Immature natural killer cell (primary cell): ENCODE results near the gene RCOR1. TPM values are rescaled to one million over a fixed set of nuclear protein-coding genes. Genes with fewer than 3 reads are reported as not detected.

ENCODE experiments used
- DNase-seq, 3 donors: peaks; one replicate each; pipeline ENCODE4 v3.0.0; 2022; ENCODE audit warnings: mixed read lengths in 1 of 3
- H3K27ac Mint-ChIP-seq, 6 donors: one replicate each; pipeline ENCODE4 v1.8.0; 2020; ENCODE audit warnings: mixed read lengths in 6 of 6, mild to moderate bottlenecking in 5 of 6, inconsistent platforms in 4 of 6, moderate library complexity in 3 of 6
- H3K27me3 Mint-ChIP-seq, 3 donors: one replicate each; pipeline ENCODE4 v1.8.0; 2020 to 2021; ENCODE audit warnings: low read depth in 3 of 3, mild to moderate bottlenecking in 3 of 3, mixed read lengths in 3 of 3, moderate library complexity in 3 of 3, inconsistent platforms in 1 of 3
- H3K36me3 Mint-ChIP-seq, 3 donors: one replicate each; pipeline ENCODE4 v1.8.0; 2020; ENCODE audit warnings: mixed read lengths in 3 of 3, inconsistent platforms in 2 of 3, mild to moderate bottlenecking in 2 of 3
- H3K4me1 Mint-ChIP-seq, 2 donors: one replicate each; pipeline ENCODE4 v1.8.0; 2020; ENCODE audit warnings: inconsistent platforms in 2 of 2, mild to moderate bottlenecking in 2 of 2, mixed read lengths in 2 of 2, moderate library complexity in 1 of 2
- H3K4me3 Mint-ChIP-seq, 5 donors: one replicate each; pipeline ENCODE4 v1.8.0; 2020; ENCODE audit warnings: mild to moderate bottlenecking in 5 of 5, mixed read lengths in 5 of 5, inconsistent platforms in 3 of 5, moderate library complexity in 3 of 5
- H3K9me3 Mint-ChIP-seq, 6 donors: one replicate each; pipeline ENCODE4 v1.8.0; 2020; ENCODE audit warnings: mild to moderate bottlenecking in 6 of 6, mixed read lengths in 6 of 6, inconsistent platforms in 4 of 6, moderate library complexity in 3 of 6
- polyA plus RNA-seq, 3 donors: library from polyadenylated mRNA; unstranded; fragments of 300-500 nt; fragmentation: Illumina TruSeq; gene quantifications; one replicate each; pipeline ENCODE4 v1.2.3, GENCODE V29; 2021

RCOR1 gene
- polyA plus RNA-seq, 3 donors from 2014 or later = 0.23 to 0.63 (median 0.24) TPM

GRCh38 chr14:102668291-102668873 lies 75.9 kb downstream of the RCOR1 start:
- H3K36me3 Mint-ChIP-seq = peaks cover 6 to 8% (median 7%) of the 10 kb centered on the region in 3 donors
- no peaks in the 10 kb centered on the region for H3K27me3 Mint-ChIP-seq

GRCh38 chr14:102671410-102671809 lies 79.0 kb downstream of the RCOR1 start:
- no peak overlapping the region for H3K4me3 Mint-ChIP-seq
- peaks cover 6 to 31% of the 10 kb centered on the region in 2 donors for H3K4me1 Mint-ChIP-seq
- no peak for DNase-seq
- peaks cover 0 to 3% (median 0%) of the 10 kb centered on the region in 6 donors for H3K9me3 Mint-ChIP-seq
- peaks cover 8 to 11% (median 11%) of the 10 kb centered on the region in 3 donors for H3K36me3 Mint-ChIP-seq
- no peak overlapping the region for H3K27ac Mint-ChIP-seq
- H3K27me3 Mint-ChIP-seq = no peaks in the 10 kb centered on the region

More at GRCh38 chr14:102668291-102668873, 75.9 kb downstream of the RCOR1 start:
- peaks cover 0 to 3% (median 0%) of the 10 kb centered on the region in 6 donors for H3K9me3 Mint-ChIP-seq
- no peak for DNase-seq
- no peak overlapping the region for H3K27ac Mint-ChIP-seq
- peaks cover 2 to 22% of the 10 kb centered on the region in 2 donors for H3K4me1 Mint-ChIP-seq
- H3K4me3 Mint-ChIP-seq = no peak overlapping the region

GRCh38 chr14:102672410-102672960 lies 80.0 kb downstream of the RCOR1 start:
- H3K9me3 Mint-ChIP-seq = peaks cover 0 to 3% (median 0%) of the 10 kb centered on the region in 6 donors
- H3K27ac Mint-ChIP-seq = no peak overlapping the region
- no peak overlapping the region for H3K4me3 Mint-ChIP-seq
- DNase-seq = no peak
- peaks cover 6 to 30% of the 10 kb centered on the region in 2 donors for H3K4me1 Mint-ChIP-seq
- no peaks in the 10 kb centered on the region for H3K27me3 Mint-ChIP-seq
- H3K36me3 Mint-ChIP-seq = peaks cover 8 to 11% (median 11%) of the 10 kb centered on the region in 3 donors

- peaks cover 3 to 16% of the 10 kb centered on the region in 2 donors for H3K4me1 Mint-ChIP-seq
- H3K9me3 Mint-ChIP-seq = peaks cover 0 to 3% (median 0%) of the 10 kb centered on the region in 6 donors
- H3K27me3 Mint-ChIP-seq = no peaks in the 10 kb centered on the region
- no peak overlapping the region for H3K4me3 Mint-ChIP-seq
- peaks cover 8 to 11% (median 11%) of the 10 kb centered on the region in 3 donors for H3K36me3 Mint-ChIP-seq
- no peak overlapping the region for H3K27ac Mint-ChIP-seq
- DNase-seq = no peak
Observed at GRCh38 chr14:102675396-102675795, 82.9 kb downstream of the RCOR1 start.

- peaks cover 0 to 14% (median 4%) of the 10 kb centered on the region in 3 donors for H3K36me3 Mint-ChIP-seq
- H3K4me1 Mint-ChIP-seq = peaks cover 3 to 14% of the 10 kb centered on the region in 2 donors
- H3K27ac Mint-ChIP-seq = no peak overlapping the region
- H3K9me3 Mint-ChIP-seq = no peaks in the 10 kb centered on the region
- no peaks in the 10 kb centered on the region for H3K27me3 Mint-ChIP-seq
- DNase-seq = no peak
- H3K4me3 Mint-ChIP-seq = no peak overlapping the region
Observed at GRCh38 chr14:102678394-102678793, 85.9 kb downstream of the RCOR1 start.

- no peaks in the 10 kb centered on the region for H3K9me3 Mint-ChIP-seq
- H3K27ac Mint-ChIP-seq = no peak overlapping the region
- peaks cover 0 to 10% (median 0%) of the 10 kb centered on the region in 3 donors for H3K36me3 Mint-ChIP-seq
- H3K4me3 Mint-ChIP-seq = no peak overlapping the region
- no peak for DNase-seq
- H3K4me1 Mint-ChIP-seq = peaks cover 10 to 18% of the 10 kb centered on the region in 2 donors
- H3K27me3 Mint-ChIP-seq = no peaks in the 10 kb centered on the region
Observed at GRCh38 chr14:102683399-102684297, 91.2 kb downstream of the RCOR1 start.

DNA sequence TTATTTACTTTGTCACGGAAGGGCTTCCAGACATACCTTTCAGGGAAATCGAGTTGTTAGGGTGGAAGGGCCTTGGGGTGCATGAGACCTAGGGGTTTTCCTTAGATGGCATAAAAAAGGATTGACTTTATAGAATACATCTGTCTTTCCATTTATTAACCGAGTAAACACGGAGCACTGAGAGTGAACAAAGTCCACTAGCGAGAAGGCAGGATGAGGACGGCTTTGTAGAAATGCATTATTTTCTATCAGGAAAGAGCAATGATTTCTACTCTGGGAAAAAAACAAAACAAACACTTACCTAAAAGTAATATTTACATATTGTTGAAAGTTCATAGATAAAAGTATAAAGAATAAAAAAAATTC lies 91.8 kb downstream of the RCOR1 start:
- H3K9me3 Mint-ChIP-seq = no peaks in the 10 kb centered on the region
- no peaks in the 10 kb centered on the region for H3K27me3 Mint-ChIP-seq
- H3K27ac Mint-ChIP-seq = no peak overlapping the region

GRCh38 chr14:102686196-102686801 lies 93.8 kb downstream of the RCOR1 start:
- Mint-ChIP-seq H3K4me1 (peaks cover 19 to 33% of the 10 kb centered on the region in 2 donors), H3K9me3 (no peaks in the 10 kb centered on the region), H3K36me3 (peaks cover 0 to 10% (median 0%) of the 10 kb centered on the region in 3 donors), H3K27ac (peak overlapping the region in 1 of 6 donors; percentile 48), H3K4me3 (no peak overlapping the region), H3K27me3 (no peaks in the 10 kb centered on the region)
- DNase-seq = no peak

More for the DNA sequence above, 91.8 kb downstream of the RCOR1 start:
- no peak overlapping the region for H3K4me3 Mint-ChIP-seq
- H3K36me3 Mint-ChIP-seq = peaks cover 0 to 10% (median 0%) of the 10 kb centered on the region in 3 donors
- peaks cover 12 to 23% of the 10 kb centered on the region in 2 donors for H3K4me1 Mint-ChIP-seq
- DNase-seq = no peak

GRCh38 chr14:102688290-102688689 lies 95.8 kb downstream of the RCOR1 start:
- no peaks in the 10 kb centered on the region for H3K27me3 Mint-ChIP-seq
- H3K36me3 Mint-ChIP-seq = no peaks in the 10 kb centered on the region
- no peaks in the 10 kb centered on the region for H3K9me3 Mint-ChIP-seq
- peaks cover 20 to 29% of the 10 kb centered on the region in 2 donors for H3K4me1 Mint-ChIP-seq
- H3K27ac Mint-ChIP-seq = no peak overlapping the region
- no peak for DNase-seq
- no peak overlapping the region for H3K4me3 Mint-ChIP-seq

- Mint-ChIP-seq H3K9me3 (no peaks in the 10 kb centered on the region), H3K4me3 (no peak overlapping the region), H3K27me3 (no peaks in the 10 kb centered on the region), H3K4me1 (peaks cover 20 to 38% of the 10 kb centered on the region in 2 donors), H3K36me3 (no peaks in the 10 kb centered on the region), H3K27ac (peak overlapping the region in 1 of 6 donors; percentile 30)
- no peak for DNase-seq
Observed at GRCh38 chr14:102690509-102691286, 98.2 kb downstream of the RCOR1 start.

DNA sequence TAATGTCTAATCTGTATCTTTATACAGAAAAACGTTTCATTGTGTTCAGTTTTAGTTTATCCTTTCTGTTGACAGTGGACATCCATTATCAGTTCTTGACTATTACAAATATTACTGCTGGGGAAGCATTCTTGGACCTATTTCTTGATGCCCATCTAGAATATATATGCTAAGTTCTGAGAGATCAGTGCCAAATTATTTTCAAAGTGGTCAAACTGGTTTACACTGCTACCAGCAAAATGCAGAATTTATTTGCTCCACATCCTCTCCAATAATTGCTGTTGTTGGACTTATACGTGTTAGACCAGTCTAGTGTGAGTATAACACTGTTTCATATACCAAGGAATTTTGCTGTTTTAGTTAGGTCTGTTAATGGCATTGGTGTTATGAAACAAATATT lies 99.3 kb downstream of the RCOR1 start:
- no peaks in the 10 kb centered on the region for H3K9me3 Mint-ChIP-seq
- DNase-seq = no peak
- no peak overlapping the region for H3K4me3 Mint-ChIP-seq
- peaks cover 20 to 45% of the 10 kb centered on the region in 2 donors for H3K4me1 Mint-ChIP-seq
- no peaks in the 10 kb centered on the region for H3K36me3 Mint-ChIP-seq
- no peaks in the 10 kb centered on the region for H3K27me3 Mint-ChIP-seq
- no peak overlapping the region for H3K27ac Mint-ChIP-seq

DNA sequence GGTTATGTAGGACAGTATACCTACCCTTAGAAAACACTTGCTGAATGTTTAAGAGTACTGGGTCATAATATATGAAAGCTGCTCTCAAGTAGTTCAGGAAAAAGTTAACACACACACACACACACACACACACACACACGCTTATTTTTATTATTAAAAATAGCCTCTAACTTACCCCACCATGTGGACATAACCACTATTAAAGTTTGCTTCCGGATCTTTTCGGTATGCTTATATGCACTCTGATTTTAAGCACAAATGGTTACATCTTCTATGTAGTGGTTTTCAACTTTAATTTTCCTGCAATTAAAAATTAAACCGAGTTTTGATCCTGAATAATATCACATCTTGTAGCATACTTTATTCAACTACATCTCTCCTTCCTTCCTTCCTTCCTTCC lies 99.9 kb downstream of the RCOR1 start:
- no peak for DNase-seq
- Mint-ChIP-seq H3K4me1 (peaks cover 23 to 49% of the 10 kb centered on the region in 2 donors), H3K4me3 (no peak overlapping the region), H3K36me3 (no peaks in the 10 kb centered on the region), H3K27me3 (no peaks in the 10 kb centered on the region), H3K27ac (no peak overlapping the region), H3K9me3 (no peaks in the 10 kb centered on the region)
